SK-N-MC (cell line): ENCODE measurements around the gene EMSY.

Experiments used
- EZH2 ChIP-seq: fragments of 200-600 bp; sonication (generic); IDR thresholded peaks from one replicate; pipeline ENCODE4 v1.6.1; 2017; ENCODE audit warnings: antibody characterized with exemption
- FOXP2 ChIP-seq: optimal IDR thresholded peaks from 2 replicates; pipeline ENCODE3; 2011; ENCODE audit warnings: mild to moderate bottlenecking, moderate library complexity; ENCODE audit not compliant: insufficient read depth; ENCODE audit errors: extremely low read length, control extremely low read depth
- POLR2AphosphoS5 ChIP-seq: IDR thresholded peaks from 2 replicates; pipeline ENCODE4 v1.6.1; 2012; ENCODE audit warnings: mild to moderate bottlenecking, low read depth, low read length, borderline replicate concordance

DNA sequence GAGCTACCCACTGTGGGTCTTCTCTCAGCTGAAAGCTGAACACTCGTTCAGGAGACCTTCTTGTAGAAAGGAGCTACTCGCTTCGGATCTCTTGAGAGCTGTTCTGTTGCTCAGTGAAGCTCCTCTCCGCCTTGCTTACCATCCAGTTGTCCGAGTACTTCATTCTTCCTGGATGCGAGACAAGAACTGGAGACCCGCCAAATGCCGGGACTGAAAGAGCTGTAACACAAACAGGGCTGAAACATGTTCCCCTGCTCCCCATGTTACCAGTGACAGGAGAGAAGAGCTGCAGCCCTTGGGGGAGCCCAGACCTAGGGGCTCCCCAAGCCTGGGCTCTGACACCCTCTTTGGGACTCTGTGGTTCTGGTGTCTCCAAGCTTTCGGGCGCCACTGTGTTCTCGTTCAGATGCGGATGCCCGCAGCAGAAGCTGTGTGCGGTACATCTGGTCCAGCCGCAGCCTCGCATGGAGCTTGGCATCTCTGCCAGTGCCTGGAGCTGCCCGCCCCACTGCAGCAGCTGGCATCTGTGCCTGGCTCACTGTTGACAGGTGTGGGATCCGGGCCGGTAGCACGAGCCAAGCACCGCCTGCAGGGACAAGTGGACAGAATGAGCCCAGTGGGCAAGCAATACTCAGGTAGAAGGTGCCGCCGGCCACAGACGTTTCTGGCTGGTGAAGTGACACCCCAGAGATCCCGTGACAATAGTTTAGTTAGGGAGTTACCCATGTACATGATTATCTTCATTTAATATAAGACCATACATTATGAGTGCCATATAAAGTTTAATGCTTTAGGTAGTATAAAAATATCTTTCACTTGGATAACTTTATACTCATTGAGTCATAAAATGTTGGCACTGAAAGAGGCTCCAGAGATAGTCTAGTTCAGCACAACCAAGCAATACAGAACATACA, 49.1 kb downstream of the EMSY start:
- TF ChIP-seq POLR2AphosphoS5 (no peak), EZH2 (no peak), FOXP2 (no peak)
